GM23338 (cell line): Measurements from ENCODE around the gene KCNJ11. TPM values are rescaled to one million over a fixed set of nuclear protein-coding genes. Genes with fewer than 3 reads are reported as not detected.

Experiments used
- ATAC-seq: fragments of 200-7000 bp; cut with Tn5 transposase; 3 replicates; pipeline ENCODE4 v1.9.1; 2020
- DNase-seq: peaks from one replicate; pipeline ENCODE4 v3.0.0-alpha.2; 2015; ENCODE audit warnings: low spot score
- H2AFZ ChIP-seq: fragments of 200-600 bp; sonication (generic); 2 replicates; pipeline ENCODE4 v1.8.0; 2016; ENCODE audit warnings: antibody characterized with exemption, mild to moderate bottlenecking, moderate library complexity
- H3F3A ChIP-seq: fragments of 200-600 bp; sonication (generic); replicated peaks from 2 replicates; pipeline ENCODE4 v1.8.0; 2017; ENCODE audit warnings: antibody characterized with exemption, mixed run types, low read depth
- H3K27ac ChIP-seq: fragments of 200-600 bp; sonication (generic); 2 replicates; pipeline ENCODE4 v1.6.1; 2016; ENCODE audit warnings: low read depth
- H3K27me3 ChIP-seq: fragments of 200-600 bp; sonication (generic); 2 replicates; pipeline ENCODE4 v1.8.0; 2016; ENCODE audit warnings: mild to moderate bottlenecking, mixed run types, moderate library complexity; ENCODE audit not compliant: insufficient read depth
- H3K36me3 ChIP-seq: fragments of 200-600 bp; sonication (generic); 2 replicates; pipeline ENCODE4 v1.8.0; 2016; ENCODE audit warnings: mild to moderate bottlenecking; ENCODE audit not compliant: insufficient read depth
- H3K4me1 ChIP-seq: fragments of 200-600 bp; sonication (generic); 2 replicates; pipeline ENCODE4 v1.8.0; 2016; ENCODE audit warnings: mild to moderate bottlenecking, moderate library complexity; ENCODE audit not compliant: insufficient read depth
- H3K4me2 ChIP-seq: fragments of 200-600 bp; sonication (generic); 2 replicates; pipeline ENCODE4 v1.7.1; 2017; ENCODE audit warnings: mixed run types
- H3K4me3 ChIP-seq: fragments of 200-600 bp; sonication (generic); 2 replicates; pipeline ENCODE4 v1.6.1; 2016; ENCODE audit warnings: mixed run types
- H3K79me2 ChIP-seq: fragments of 200-600 bp; sonication (generic); replicated peaks from 2 replicates; pipeline ENCODE4 v1.8.0; 2017; ENCODE audit warnings: mild to moderate bottlenecking; ENCODE audit not compliant: insufficient read depth
- H3K9me2 ChIP-seq: fragments of 200-600 bp; sonication (generic); 2 replicates; pipeline ENCODE4 v1.8.0; 2017; ENCODE audit not compliant: insufficient read depth
- H4K20me1 ChIP-seq: fragments of 200-600 bp; sonication (generic); replicated peaks from 2 replicates; pipeline ENCODE4 v1.8.0; 2017; ENCODE audit warnings: mild to moderate bottlenecking; ENCODE audit not compliant: insufficient read depth
- H3K27ac Mint-ChIP-seq: 2 replicates; pipeline ENCODE4 v1.8.0; 2020; ENCODE audit warnings: inconsistent platforms, mild to moderate bottlenecking, moderate library complexity, mixed read lengths
- H3K27me3 Mint-ChIP-seq: 3 replicates; pipeline ENCODE4 v1.8.0; 2022; ENCODE audit warnings: low read depth, mild to moderate bottlenecking, moderate library complexity, mixed read lengths, inconsistent platforms; ENCODE audit not compliant: insufficient read depth, poor library complexity
- H3K36me3 Mint-ChIP-seq: 3 replicates; pipeline ENCODE4 v1.8.0; 2021; ENCODE audit warnings: low read depth, mild to moderate bottlenecking, inconsistent platforms, moderate library complexity, mixed read lengths
- H3K4me1 Mint-ChIP-seq: 3 replicates; pipeline ENCODE4 v1.8.0; 2020; ENCODE audit warnings: mild to moderate bottlenecking, inconsistent platforms, mixed read lengths
- H3K4me3 Mint-ChIP-seq: 3 replicates; pipeline ENCODE4 v1.8.0; 2021; ENCODE audit warnings: moderate library complexity, mild to moderate bottlenecking, inconsistent platforms, mixed read lengths
- H3K9me3 Mint-ChIP-seq: 3 replicates; pipeline ENCODE4 v1.8.0; 2020; ENCODE audit warnings: moderate library complexity, mild to moderate bottlenecking, inconsistent platforms, mixed read lengths
- CREB1 ChIP-seq: fragments of 250-450 bp; sonication (Bioruptor Pico); IDR thresholded peaks from 2 replicates; pipeline ENCODE4 v1.5.0; 2020; ENCODE audit warnings: low read depth, mild to moderate bottlenecking, moderate library complexity
- ETS1 ChIP-seq: IDR thresholded peaks from 2 replicates; pipeline ENCODE4 v1.6.1; 2016; ENCODE audit warnings: antibody characterized with exemption
- EZH2phosphoT487 ChIP-seq: fragments of 200-600 bp; sonication (generic); IDR thresholded peaks from one replicate; pipeline ENCODE4 v1.8.1; 2018; ENCODE audit warnings: antibody characterized with exemption; ENCODE audit not compliant: unreplicated experiment
- JUNB ChIP-seq: IDR thresholded peaks from one replicate; pipeline ENCODE4 v1.6.1; 2016; ENCODE audit warnings: antibody characterized with exemption; ENCODE audit not compliant: unreplicated experiment
- NANOG ChIP-seq: IDR thresholded peaks from 2 replicates; pipeline ENCODE4 v1.6.1; 2016; ENCODE audit warnings: antibody characterized with exemption, borderline replicate concordance
- POLR2AphosphoS5 ChIP-seq: IDR thresholded peaks from 2 replicates; pipeline ENCODE4 v1.6.1; 2016; ENCODE audit warnings: antibody characterized with exemption, low read depth
- REST ChIP-seq: IDR thresholded peaks from one replicate; pipeline ENCODE4 v1.6.1; 2018; ENCODE audit warnings: antibody characterized with exemption; ENCODE audit not compliant: unreplicated experiment
- STAT1 ChIP-seq: IDR thresholded peaks from one replicate; pipeline ENCODE4 v1.6.1; 2016; ENCODE audit warnings: antibody characterized with exemption; ENCODE audit not compliant: unreplicated experiment
- ZNF114 ChIP-seq: fragments of 250-450 bp; sonication (Bioruptor Pico); IDR thresholded peaks from 2 replicates; pipeline ENCODE4 v1.5.0; 2020; ENCODE audit warnings: mild to moderate bottlenecking, moderate library complexity
- ZNF331 ChIP-seq: fragments of 250-450 bp; sonication (Bioruptor Pico); IDR thresholded peaks from 2 replicates; pipeline ENCODE4 v1.5.0; 2020; ENCODE audit warnings: low read depth, mild to moderate bottlenecking, moderate library complexity
- ZNF462 ChIP-seq: fragments of 250-450 bp; sonication (Bioruptor Pico); IDR thresholded peaks from 2 replicates; pipeline ENCODE4 v1.5.0; 2020; ENCODE audit warnings: mild to moderate bottlenecking, moderate library complexity
- polyA plus RNA-seq: library from polyadenylated mRNA; unstranded; fragments of >200 nt; fragmentation: Nextera tagmentation; extraction: Ambion mirVana; gene quantifications from 2 replicates; pipeline ENCODE4 v1.2.1, GENCODE V29; 2016
- total RNA-seq: library from RNA; depleted of rRNA; stranded (reverse); fragments of >200 nt; shearing (Covaris generic); gene quantifications from 2 replicates; pipeline ENCODE4 v1.2.3, GENCODE V29; 2014
- TF ChIP-seq, protein P1 (sequence below), 2 experiments: fragments of 200-600 bp in 1 of 2; sonication (generic) in 1 of 2; conservative IDR thresholded peaks; 2 replicates each; pipeline versions ENCODE4 v1.5.1 to v1.6.1; 2016 to 2017; ENCODE audit warnings: antibody characterized with exemption in 2 of 2, low read depth in 2 of 2, mild to moderate bottlenecking in 2 of 2, moderate library complexity in 1 of 2

Gene KCNJ11
- total and polyA plus RNA-seq, 2 experiments from 2014 or later = 0.89 to 7.9 TPM

GRCh38 chr11:17437366-17437765 lies 48.9 kb upstream of the KCNJ11 start (continued):
- TF ChIP-seq ZNF331 (CRISPR knock-in tag) (no peak), ETS1 (no peak)

DNA sequence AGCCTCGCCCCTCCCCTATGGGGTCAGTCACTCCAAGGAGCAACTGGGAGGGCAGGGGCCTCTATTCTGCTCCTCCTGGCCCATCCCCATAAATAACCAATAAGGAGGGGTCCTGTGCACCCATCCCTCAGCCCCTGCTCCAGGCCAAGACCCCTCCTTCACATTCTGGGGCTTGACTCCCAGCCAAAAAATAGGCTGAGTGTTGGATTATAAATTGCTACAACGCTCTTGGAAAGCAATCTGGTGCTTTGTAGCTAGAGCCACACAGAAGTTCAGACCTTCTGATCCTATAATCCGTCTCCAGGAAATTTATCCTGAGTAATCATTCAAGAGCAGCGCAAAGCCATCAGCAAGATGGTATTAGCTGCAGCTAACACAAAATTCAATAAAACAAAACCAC lies 45.6 kb upstream of the KCNJ11 start:
- Histone ChIP-seq H3K9me2 (no peaks in the 10 kb centered on the region), H2AFZ (no peak overlapping the region), H3K27ac (no peak overlapping the region), H3K27me3 (peaks cover 9% of the 10 kb centered on the region), H4K20me1 (no peaks in the 10 kb centered on the region; the same call in 1 of the 2 replicates), H3K79me2 (no peaks in the 10 kb centered on the region), H3K36me3 (no peaks in the 10 kb centered on the region), H3K4me3 (no peak overlapping the region), H3K4me2 (no peak overlapping the region), H3K4me1 (peaks cover 2% of the 10 kb centered on the region; the same call in 1 of the 2 replicates), H3F3A (no peaks in the 10 kb centered on the region)
- Mint-ChIP-seq H3K27ac (no peak overlapping the region), H3K36me3 (no peaks in the 10 kb centered on the region), H3K27me3 (peaks cover 24% of the 10 kb centered on the region), H3K9me3 (no peaks in the 10 kb centered on the region; the same call in 2 of the 3 replicates), H3K4me1 (peaks cover 6% of the 10 kb centered on the region), H3K4me3 (no peak overlapping the region)
- DNase-seq = no peak
- ATAC-seq = no peak
- TF ChIP-seq JUNB (no peak), EZH2phosphoT487 (no peak), POLR2AphosphoS5 (no peak), ZNF462 (CRISPR knock-in tag) (no peak), ZNF331 (CRISPR knock-in tag) (no peak), ZNF114 (CRISPR knock-in tag) (no peak), REST (no peak), ETS1 (no peak), CREB1 (CRISPR knock-in tag) (no peak), NANOG (no peak), STAT1 (no peak)
- TF ChIP-seq, protein P1, sequence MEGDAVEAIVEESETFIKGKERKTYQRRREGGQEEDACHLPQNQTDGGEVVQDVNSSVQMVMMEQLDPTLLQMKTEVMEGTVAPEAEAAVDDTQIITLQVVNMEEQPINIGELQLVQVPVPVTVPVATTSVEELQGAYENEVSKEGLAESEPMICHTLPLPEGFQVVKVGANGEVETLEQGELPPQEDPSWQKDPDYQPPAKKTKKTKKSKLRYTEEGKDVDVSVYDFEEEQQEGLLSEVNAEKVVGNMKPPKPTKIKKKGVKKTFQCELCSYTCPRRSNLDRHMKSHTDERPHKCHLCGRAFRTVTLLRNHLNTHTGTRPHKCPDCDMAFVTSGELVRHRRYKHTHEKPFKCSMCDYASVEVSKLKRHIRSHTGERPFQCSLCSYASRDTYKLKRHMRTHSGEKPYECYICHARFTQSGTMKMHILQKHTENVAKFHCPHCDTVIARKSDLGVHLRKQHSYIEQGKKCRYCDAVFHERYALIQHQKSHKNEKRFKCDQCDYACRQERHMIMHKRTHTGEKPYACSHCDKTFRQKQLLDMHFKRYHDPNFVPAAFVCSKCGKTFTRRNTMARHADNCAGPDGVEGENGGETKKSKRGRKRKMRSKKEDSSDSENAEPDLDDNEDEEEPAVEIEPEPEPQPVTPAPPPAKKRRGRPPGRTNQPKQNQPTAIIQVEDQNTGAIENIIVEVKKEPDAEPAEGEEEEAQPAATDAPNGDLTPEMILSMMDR (conservative IDR thresholded peaks at IDR 0.05; ENCODE audit: low read depth in 2 of 2) = no peak
